H1 (cell line): ENCODE measurements around the gene C2CD5. TPM values are rescaled to one million over a fixed set of nuclear protein-coding genes. Genes with fewer than 3 reads are reported as not detected.

ENCODE experiments used
- CTCF ChIA-PET: fragments of 300-600 bp; sonication (Branson Sonifier 250); formaldehyde crosslinking; loops from one replicate; lab custom pipeline; 2021; ENCODE audit not compliant: partially characterized antibody; lab: Charles Lee
- POLR2A ChIA-PET: fragments of 300-600 bp; sonication (Branson Sonifier 250); formaldehyde crosslinking; loops from one replicate; lab custom pipeline; 2021; ENCODE audit warnings: inconsistent platforms; ENCODE audit not compliant: partially characterized antibody; lab: Charles Lee
- DNase-seq, 2 experiments: peaks; one replicate each; pipeline versions ENCODE4 v3.0.0 to v3.0.0-alpha.2; 2010 to 2022; ENCODE audit warnings: low spot score in 2 of 2, low read depth in 1 of 2, mixed read lengths in 1 of 2
- FAIRE-seq: peaks from 2 replicates; lab custom pipeline; 2011; peaks lifted over from hg19 to GRCh38; lab: Jason Lieb, UNC
- H2AFZ ChIP-seq: 2 replicates; pipeline ENCODE4 v1.8.1; 2012; ENCODE audit warnings: low read length, inconsistent platforms
- H2AK5ac ChIP-seq: 2 replicates; pipeline ENCODE4 v1.6.1; 2013; ENCODE audit warnings: low read depth, low read length
- H2BK120ac ChIP-seq: replicated peaks from 2 replicates; pipeline ENCODE3; 2013; ENCODE audit warnings: low read depth, low read length, inconsistent platforms
- H2BK12ac ChIP-seq: 2 replicates; pipeline ENCODE4 v1.6.1; 2013; ENCODE audit warnings: low read depth, low read length
- H2BK15ac ChIP-seq: 2 replicates; pipeline ENCODE4 v1.6.1; 2013; ENCODE audit warnings: low read length
- H2BK20ac ChIP-seq: 2 replicates; pipeline ENCODE4 v1.6.1; 2013; ENCODE audit warnings: low read length
- H2BK5ac ChIP-seq: 2 replicates; pipeline ENCODE4 v1.6.1; 2013; ENCODE audit warnings: low read depth, low read length
- H3K14ac ChIP-seq: 2 replicates; pipeline ENCODE4 v1.6.1; 2013; ENCODE audit warnings: inconsistent platforms; ENCODE audit not compliant: insufficient read length
- H3K18ac ChIP-seq: 2 replicates; pipeline ENCODE4 v1.6.1; 2013; ENCODE audit warnings: low read length; ENCODE audit errors: extremely low read depth
- H3K23ac ChIP-seq: 2 replicates; pipeline ENCODE4 v1.6.1; 2013; ENCODE audit warnings: inconsistent platforms; ENCODE audit not compliant: insufficient read length
- H3K23me2 ChIP-seq: 2 replicates; pipeline ENCODE4 v1.6.1; 2013; ENCODE audit warnings: low read depth, low read length
- H3K27ac ChIP-seq: 2 replicates; pipeline ENCODE4 v1.6.1; 2011; ENCODE audit warnings: low read depth, low read length, inconsistent platforms
- H3K27me3 ChIP-seq, 4 experiments: replicated peaks in 1 of 4; 1 replicate in 1 of 4; 2 replicates in 3 of 4; pipeline versions ENCODE4 v1.6.1 to v1.8.1; 2011 to 2013; ENCODE audit warnings: low read length in 3 of 4, mild to moderate bottlenecking in 3 of 4, inconsistent platforms in 2 of 4, mixed read lengths in 2 of 4, moderate library complexity in 1 of 4; ENCODE audit not compliant: control insufficient read depth in 3 of 4, insufficient read depth in 3 of 4; ENCODE audit errors: extremely low read depth in 1 of 4
- H3K36me3 ChIP-seq, 4 experiments: 2 replicates each; pipeline versions ENCODE4 v1.6.1 to v1.8.1; 2011 to 2013; ENCODE audit warnings: mild to moderate bottlenecking in 4 of 4, low read length in 3 of 4, moderate library complexity in 2 of 4, control low read depth in 1 of 4, inconsistent platforms in 1 of 4; ENCODE audit not compliant: insufficient read depth in 4 of 4, control insufficient read depth in 2 of 4
- H3K4ac ChIP-seq: replicated peaks from 2 replicates; pipeline ENCODE3; 2013; ENCODE audit warnings: low read length, low read depth, mixed read lengths, inconsistent platforms; ENCODE audit not compliant: insufficient read length
- H3K4me1 ChIP-seq, 4 experiments: replicated peaks in 1 of 4; 1 replicate in 1 of 4; 2 replicates in 3 of 4; pipeline versions ENCODE4 v1.6.1 to v1.8.1; 2011 to 2013; ENCODE audit warnings: low read length in 3 of 4, inconsistent platforms in 2 of 4, mixed read lengths in 1 of 4; ENCODE audit not compliant: insufficient read depth in 4 of 4, control insufficient read depth in 3 of 4
- H3K4me2 ChIP-seq, 2 experiments: 2 replicates each; pipeline versions ENCODE4 v1.6.1 to v1.8.1; 2011 to 2013; ENCODE audit warnings: low read depth in 2 of 2, low read length in 2 of 2, control low read depth in 1 of 2, inconsistent platforms in 1 of 2, mild to moderate bottlenecking in 1 of 2; ENCODE audit not compliant: insufficient read depth in 1 of 2
- H3K4me3 ChIP-seq, 4 experiments: fragments of 200-600, 300-600 bp in 1 of 4; sonication (generic), shearing (Covaris generic), sonication (Bioruptor Twin) in 1 of 4; 2 replicates each; pipeline versions ENCODE4 v1.5.1 to v1.8.1; 2011 to 2016; ENCODE audit warnings: low read length in 4 of 4, low read depth in 3 of 4, control low read depth in 2 of 4, inconsistent platforms in 2 of 4, mild to moderate bottlenecking in 2 of 4, mixed read lengths in 1 of 4, moderate library complexity in 1 of 4; ENCODE audit not compliant: insufficient read depth in 2 of 4; ENCODE audit errors: extremely low read depth in 1 of 4
- H3K56ac ChIP-seq: replicated peaks from 2 replicates; pipeline ENCODE3; 2013; ENCODE audit warnings: low read depth, mild to moderate bottlenecking, mixed read lengths, low read length, inconsistent platforms; ENCODE audit not compliant: insufficient read length
- H3K79me1 ChIP-seq: 2 replicates; pipeline ENCODE4 v1.6.1; 2013; ENCODE audit warnings: low read depth, low read length, control low read depth
- H3K79me2 ChIP-seq, 2 experiments: 2 replicates each; pipeline versions ENCODE4 v1.6.1 to v1.8.1; 2012 to 2013; ENCODE audit warnings: low read length in 2 of 2, mild to moderate bottlenecking in 2 of 2, inconsistent platforms in 1 of 2; ENCODE audit not compliant: insufficient read depth in 2 of 2, control insufficient read depth in 1 of 2
- H3K9ac ChIP-seq, 4 experiments: replicated peaks in 1 of 4; 1 replicate in 1 of 4; 2 replicates in 3 of 4; pipeline versions ENCODE4 v1.6.1 to v1.8.1; 2011 to 2013; ENCODE audit warnings: low read depth in 3 of 4, low read length in 3 of 4, control low read depth in 2 of 4, mild to moderate bottlenecking in 2 of 4, moderate library complexity in 2 of 4, inconsistent platforms in 1 of 4; ENCODE audit errors: extremely low read depth in 1 of 4
- H3K9me3 ChIP-seq, 2 experiments: 2 replicates each; pipeline versions ENCODE4 v1.6.1 to v1.8.1; 2012 to 2013; ENCODE audit warnings: mild to moderate bottlenecking in 2 of 2, moderate library complexity in 2 of 2, control low read depth in 1 of 2, inconsistent platforms in 1 of 2, low read depth in 1 of 2, low read length in 1 of 2, mixed read lengths in 1 of 2; ENCODE audit not compliant: insufficient read depth in 2 of 2
- H4K20me1 ChIP-seq, 2 experiments: replicated peaks in 1 of 2; 2 replicates each; pipeline versions ENCODE3 to v1.8.1; 2011 to 2013; ENCODE audit warnings: inconsistent platforms in 2 of 2, low read length in 2 of 2, mild to moderate bottlenecking in 1 of 2; ENCODE audit not compliant: insufficient read depth in 2 of 2, control insufficient read depth in 1 of 2
- H4K5ac ChIP-seq: 2 replicates; pipeline ENCODE4 v1.6.1; 2013; ENCODE audit warnings: low read length, low read depth, mixed read lengths, inconsistent platforms; ENCODE audit not compliant: insufficient read length
- H4K8ac ChIP-seq: 2 replicates; pipeline ENCODE4 v1.8.0; 2013; ENCODE audit warnings: mild to moderate bottlenecking, moderate library complexity, low read length, inconsistent platforms; ENCODE audit not compliant: insufficient read depth; ENCODE audit errors: extremely low read depth
- H4K91ac ChIP-seq: replicated peaks from 2 replicates; pipeline ENCODE3; 2013; ENCODE audit warnings: low read length, mixed read lengths, inconsistent platforms; ENCODE audit not compliant: insufficient read length
- BCL11A ChIP-seq, 2 experiments: IDR thresholded peaks; one replicate each; pipeline ENCODE4 v1.6.1; 2011; ENCODE audit warnings: low read depth in 2 of 2, low read length in 2 of 2, mild to moderate bottlenecking in 2 of 2
- CBX8 ChIP-seq: fragments of 300-800, 300-1000 bp; sonication (generic); IDR thresholded peaks from 2 replicates; pipeline ENCODE4 v1.7.1; 2016; ENCODE audit warnings: low read depth, low read length, borderline replicate concordance
- HDAC2 ChIP-seq, 2 experiments: fragments of 300-600 bp in 1 of 2; sonication (generic) in 1 of 2; IDR thresholded peaks; 2 replicates each; pipeline ENCODE4 v1.6.1; 2011 to 2012; ENCODE audit warnings: low read depth in 2 of 2, low read length in 2 of 2, mild to moderate bottlenecking in 2 of 2, moderate library complexity in 2 of 2, borderline replicate concordance in 1 of 2, inconsistent platforms in 1 of 2
- KDM5A ChIP-seq: fragments of 200-600 bp; IDR thresholded peaks from 2 replicates; pipeline ENCODE4 v1.7.1; 2012; ENCODE audit warnings: mild to moderate bottlenecking, low read length, inconsistent platforms, mixed read lengths
- POLR2A ChIP-seq, 2 experiments: IDR thresholded peaks; 1 replicate in 1 of 2; 2 replicates in 1 of 2; pipeline ENCODE4 v1.6.1; 2011; ENCODE audit warnings: low read depth in 2 of 2, low read length in 2 of 2, mild to moderate bottlenecking in 2 of 2; ENCODE audit errors: control extremely low read depth in 1 of 2
- SIX5 ChIP-seq: IDR thresholded peaks from 2 replicates; pipeline ENCODE4 v1.6.1; 2011; ENCODE audit warnings: mild to moderate bottlenecking, low read depth, low read length
- SP2 ChIP-seq: IDR thresholded peaks from 2 replicates; pipeline ENCODE4 v1.6.1; 2012; ENCODE audit warnings: mild to moderate bottlenecking, low read length, inconsistent platforms
- TCF12 ChIP-seq: IDR thresholded peaks from 2 replicates; pipeline ENCODE4 v1.6.1; 2011; ENCODE audit warnings: low read depth, mild to moderate bottlenecking, low read length
- WGBS, 2 experiments: shearing (Covaris generic) in 1 of 2; methylation state at CpG; one replicate each; pipeline versions ENCODE4 v1.1.6 to v1.1.7; 2013 to 2015; ENCODE audit warnings: low lambda C conversion rate in 2 of 2, mixed read lengths in 2 of 2, inconsistent platforms in 1 of 2, low coverage in 1 of 2, missing lambda C conversion rate in 1 of 2; ENCODE audit not compliant: insufficient replicate concordance in 2 of 2, insufficient coverage in 1 of 2, insufficient read length in 1 of 2; ENCODE audit errors: extremely low coverage in 1 of 2, missing lambda C conversion rate in 1 of 2; 5-methylcytosine and 5-hydroxymethylcytosine counted together
- polyA plus RNA-seq, 7 experiments: library from polyadenylated mRNA; depleted of rRNA in 3 of 7; stranded (reverse) in 5 of 7; unstranded in 2 of 7; fragments of >200 nt in 5 of 7; fragments of 200-250 nt in 2 of 7; gene quantifications; 1 replicate in 5 of 7; 2 replicates in 1 of 7; 4 replicates in 1 of 7; pipeline versions ENCODE4 v1.2.1 to v1.2.3, GENCODE V29; 2011 to 2013; ENCODE audit warnings: missing spikeins in 2 of 7, mixed read lengths in 2 of 7
- total RNA-seq: library from RNA; stranded (reverse); fragmentation: NEBNext Ultra II Directional; extraction: Animal tissue kit (Norgen Biotek cat#: 25700); gene quantifications from 2 replicates; pipeline ENCODE4 v1.2.1, GENCODE V29; 2021
- TF ChIP-seq, protein P1 (sequence below), 3 experiments: IDR thresholded peaks; 1 replicate in 2 of 3; 2 replicates in 1 of 3; pipeline versions ENCODE4 v1.5.1 to v1.6.1; 2011; ENCODE audit warnings: low read length in 3 of 3, mild to moderate bottlenecking in 3 of 3, inconsistent platforms in 2 of 3, low read depth in 1 of 3, moderate library complexity in 1 of 3; ENCODE audit not compliant: insufficient read depth in 1 of 3; ENCODE audit errors: control extremely low read depth in 1 of 3

The C2CD5 gene
- total and polyA plus RNA-seq, 2 of the 8 experiments (the other 6 are each of a cell fraction or from before 2014, with no cell fraction given) = 21.9 to 45.9 TPM

DNA sequence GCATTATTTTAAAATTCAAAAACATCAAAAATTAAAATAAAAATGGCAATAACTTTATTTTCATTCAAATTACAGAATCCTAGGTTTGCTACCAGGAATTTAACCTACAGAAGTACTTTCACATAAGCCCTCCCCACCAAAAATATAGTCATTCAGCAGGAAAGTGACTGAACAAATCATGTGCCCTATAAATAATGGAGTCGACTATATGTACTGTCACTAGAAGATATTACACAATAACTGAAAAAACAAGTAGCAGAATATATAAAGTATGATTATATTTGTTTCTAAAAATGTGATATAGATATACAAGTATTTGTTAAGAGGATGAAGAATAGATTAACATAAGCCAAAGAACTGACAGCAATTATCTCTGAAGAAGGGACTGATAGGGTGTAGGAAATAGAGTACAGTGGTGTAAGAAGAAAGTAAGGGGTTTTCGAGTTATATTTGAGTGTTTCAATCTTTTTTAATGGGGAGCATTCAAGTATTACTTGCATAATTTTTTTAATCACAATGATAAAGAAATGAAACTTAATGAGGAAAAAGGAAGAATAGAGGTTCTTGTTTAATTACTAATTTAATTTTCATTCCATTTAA, 7.9 kb downstream of the C2CD5 start:
- WGBS, 2 experiments = 93 to 100% methylated on average over 1 to 2 of the region's 2 CpGs
- Histone ChIP-seq H3K14ac (no peak overlapping the region), H2AK5ac (no peak overlapping the region), H3K4me3 (no peak overlapping the region), H3K4me1 (no peaks in the 10 kb centered on the region), H3K18ac (no peak overlapping the region), H4K5ac (no peak overlapping the region), H3K23me2 (no peaks in the 10 kb centered on the region), H4K91ac (no peak overlapping the region), H3K56ac (no peak overlapping the region), H3K79me2 (peaks cover 0 to 16% of the 10 kb centered on the region in 2 experiments; a peak in 1 of 4 replicates), H3K36me3 (peaks cover 0 to 22% (median 12%) of the 10 kb centered on the region in 4 experiments; a peak in 4 of 8 replicates), H2BK120ac (no peak overlapping the region), H3K4me2 (no peak overlapping the region), H2BK5ac (no peak overlapping the region), H3K27me3 (no peaks in the 10 kb centered on the region), H3K27ac (no peak overlapping the region), H3K9me3 (no peaks in the 10 kb centered on the region), H3K79me1 (no peaks in the 10 kb centered on the region; the same call in 1 of the 2 replicates), H2AFZ (no peak overlapping the region), H3K23ac (no peak overlapping the region), H3K9ac (no peak overlapping the region), H2BK15ac (no peak overlapping the region), H2BK20ac (no peak overlapping the region), H3K4ac (no peak overlapping the region), H2BK12ac (no peak overlapping the region), H4K8ac (no peak overlapping the region), H4K20me1 (no peaks in the 10 kb centered on the region)
- TF ChIP-seq TCF12 (no peak), HDAC2 (IDR thresholded peaks at IDR 0.05; ENCODE audit: borderline replicate concordance in 1 of 2, low read depth in 2 of 2, low read length in 2 of 2) (no peak), KDM5A (no peak), CBX8 (no peak), SP2 (no peak), POLR2A (IDR thresholded peaks at IDR 0.05; ENCODE audit: control extremely low read depth in 1 of 2, low read depth in 2 of 2, low read length in 2 of 2) (no peak), BCL11A (IDR thresholded peaks at IDR 0.05; ENCODE audit: low read depth in 2 of 2, low read length in 2 of 2) (no peak), SIX5 (no peak)
- TF ChIP-seq, protein P1, sequence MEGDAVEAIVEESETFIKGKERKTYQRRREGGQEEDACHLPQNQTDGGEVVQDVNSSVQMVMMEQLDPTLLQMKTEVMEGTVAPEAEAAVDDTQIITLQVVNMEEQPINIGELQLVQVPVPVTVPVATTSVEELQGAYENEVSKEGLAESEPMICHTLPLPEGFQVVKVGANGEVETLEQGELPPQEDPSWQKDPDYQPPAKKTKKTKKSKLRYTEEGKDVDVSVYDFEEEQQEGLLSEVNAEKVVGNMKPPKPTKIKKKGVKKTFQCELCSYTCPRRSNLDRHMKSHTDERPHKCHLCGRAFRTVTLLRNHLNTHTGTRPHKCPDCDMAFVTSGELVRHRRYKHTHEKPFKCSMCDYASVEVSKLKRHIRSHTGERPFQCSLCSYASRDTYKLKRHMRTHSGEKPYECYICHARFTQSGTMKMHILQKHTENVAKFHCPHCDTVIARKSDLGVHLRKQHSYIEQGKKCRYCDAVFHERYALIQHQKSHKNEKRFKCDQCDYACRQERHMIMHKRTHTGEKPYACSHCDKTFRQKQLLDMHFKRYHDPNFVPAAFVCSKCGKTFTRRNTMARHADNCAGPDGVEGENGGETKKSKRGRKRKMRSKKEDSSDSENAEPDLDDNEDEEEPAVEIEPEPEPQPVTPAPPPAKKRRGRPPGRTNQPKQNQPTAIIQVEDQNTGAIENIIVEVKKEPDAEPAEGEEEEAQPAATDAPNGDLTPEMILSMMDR (IDR thresholded peaks at IDR 0.05; ENCODE audit: control extremely low read depth in 1 of 3, insufficient read depth in 1 of 3, low read depth in 1 of 3, low read length in 3 of 3) = no peak
- FAIRE-seq (no peak), DNase-seq (no peak)
- CTCF ChIA-PET = interaction anchor here (0.8 to 1.5 kb wide), 2 partner anchors 77 to 104 kb away, joined by 3 to 5 read pairs; no protein-coding TSS in a partner anchor
- POLR2A ChIA-PET = interaction anchor here (0.9 kb wide), 1 partner anchor 40 kb away, joined by 3 read pairs; no protein-coding TSS in a partner anchor
